ENCODE measurements around the gene USP33.

USP33 gene

DNA sequence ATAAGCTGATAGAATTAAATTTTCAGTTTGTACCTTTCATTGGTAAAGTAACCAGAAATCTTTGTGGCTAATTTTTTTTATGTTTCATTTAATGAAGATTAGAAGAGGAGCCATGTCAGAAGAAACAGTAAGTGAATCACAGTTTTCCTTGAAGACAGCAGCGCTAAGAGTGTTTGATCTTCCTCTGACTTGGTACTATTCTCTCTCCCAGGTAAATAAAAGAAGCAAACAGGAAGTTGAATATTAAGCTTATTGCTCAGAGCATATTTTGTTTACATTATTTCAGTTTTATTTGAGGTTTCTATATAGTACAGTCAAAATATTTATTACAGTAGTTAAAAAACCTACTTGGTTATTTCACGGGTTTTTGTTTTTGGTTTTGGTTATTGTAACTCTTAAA lies 23.5 kb upstream of the USP33 start:
- in situ Hi-C loops (cut with MboI; ENCODE audit: low sequenced_read_pairs, unreplicated experiment), result no loop called here
- TF ChIP-seq, protein P1, sequence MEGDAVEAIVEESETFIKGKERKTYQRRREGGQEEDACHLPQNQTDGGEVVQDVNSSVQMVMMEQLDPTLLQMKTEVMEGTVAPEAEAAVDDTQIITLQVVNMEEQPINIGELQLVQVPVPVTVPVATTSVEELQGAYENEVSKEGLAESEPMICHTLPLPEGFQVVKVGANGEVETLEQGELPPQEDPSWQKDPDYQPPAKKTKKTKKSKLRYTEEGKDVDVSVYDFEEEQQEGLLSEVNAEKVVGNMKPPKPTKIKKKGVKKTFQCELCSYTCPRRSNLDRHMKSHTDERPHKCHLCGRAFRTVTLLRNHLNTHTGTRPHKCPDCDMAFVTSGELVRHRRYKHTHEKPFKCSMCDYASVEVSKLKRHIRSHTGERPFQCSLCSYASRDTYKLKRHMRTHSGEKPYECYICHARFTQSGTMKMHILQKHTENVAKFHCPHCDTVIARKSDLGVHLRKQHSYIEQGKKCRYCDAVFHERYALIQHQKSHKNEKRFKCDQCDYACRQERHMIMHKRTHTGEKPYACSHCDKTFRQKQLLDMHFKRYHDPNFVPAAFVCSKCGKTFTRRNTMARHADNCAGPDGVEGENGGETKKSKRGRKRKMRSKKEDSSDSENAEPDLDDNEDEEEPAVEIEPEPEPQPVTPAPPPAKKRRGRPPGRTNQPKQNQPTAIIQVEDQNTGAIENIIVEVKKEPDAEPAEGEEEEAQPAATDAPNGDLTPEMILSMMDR (IDR thresholded peaks at IDR 0.05; ENCODE audit: borderline replicate concordance, control extremely low read depth, extremely low read depth, insufficient read depth, missing control alignments), result no peak
- no peak for DNase-seq (ENCODE audit: low spot score)

DNA sequence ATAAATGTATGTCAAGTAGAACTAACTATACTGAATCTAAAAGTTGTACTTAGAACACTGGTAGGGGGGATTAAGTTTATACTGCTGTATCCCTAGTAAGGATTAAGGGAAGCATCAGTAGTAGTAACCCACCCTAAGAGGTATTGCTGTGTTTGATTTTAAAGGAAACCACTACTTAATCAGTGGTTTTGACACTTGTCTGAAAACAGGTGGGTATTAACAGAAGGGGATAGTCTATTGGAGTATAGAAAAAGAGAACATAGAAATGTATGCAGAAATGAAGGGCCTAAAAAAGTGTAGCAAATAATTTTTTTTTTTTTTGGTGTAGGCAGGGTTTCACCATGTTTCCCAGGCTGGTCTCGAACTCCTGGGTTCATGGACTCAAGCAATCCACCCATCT lies 22.0 kb upstream of the USP33 start:
- in situ Hi-C loops (cut with MboI; ENCODE audit: low sequenced_read_pairs, unreplicated experiment), result no loop called here
- DNase-seq (ENCODE audit: low spot score), result no peak
- TF ChIP-seq, protein P1 (IDR thresholded peaks at IDR 0.05; ENCODE audit: borderline replicate concordance, control extremely low read depth, extremely low read depth, insufficient read depth, missing control alignments), result no peak

DNA sequence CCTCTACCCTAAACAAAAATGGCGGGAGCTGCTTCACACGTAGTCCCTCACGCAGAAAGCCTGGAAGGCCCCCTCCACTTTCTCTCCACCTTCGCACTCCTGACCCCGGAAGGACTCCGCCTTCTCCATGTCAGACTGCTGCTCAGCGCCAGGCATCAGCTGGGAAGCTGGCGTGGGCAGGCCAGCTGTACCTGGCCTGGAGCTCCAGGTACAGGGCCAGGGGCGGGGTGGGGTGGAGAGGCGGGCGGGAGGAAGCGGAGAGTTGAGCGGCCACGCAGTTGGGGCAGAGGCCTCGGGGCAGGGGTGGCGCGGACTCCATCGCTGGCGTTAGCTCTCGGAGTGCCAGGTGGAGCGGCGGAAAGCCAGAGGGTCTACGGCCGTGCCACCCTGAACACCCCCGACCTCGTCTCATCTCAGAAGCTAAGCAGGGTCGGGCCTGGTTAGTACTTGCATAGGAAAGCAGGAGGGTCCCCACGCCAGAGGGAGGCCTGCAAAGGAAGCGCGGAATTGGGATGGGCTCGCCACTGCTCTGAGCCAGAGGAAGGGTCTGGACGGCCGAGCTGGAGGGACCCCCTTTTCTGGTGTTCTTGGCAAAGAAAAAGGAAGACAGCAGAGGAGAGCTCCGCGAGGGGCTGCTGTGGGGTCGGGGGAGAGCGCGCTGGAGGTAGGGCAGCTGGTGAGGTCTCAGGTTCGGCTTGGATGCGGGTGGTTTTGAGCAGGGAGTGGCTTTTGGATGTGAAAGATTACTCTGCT lies 20.1 kb upstream of the USP33 start, which contains the start of gene MIGA1:
TSS of gene MIGA1 (plus strand) at position 121 of the 753 bp plus-strand sequence. CDS start 3,604 bp downstream, outside the sequence.
- in situ Hi-C loops (cut with MboI; ENCODE audit: low sequenced_read_pairs, unreplicated experiment), result no loop called here
- TF ChIP-seq, protein P1 (IDR thresholded peaks at IDR 0.05; ENCODE audit: borderline replicate concordance, control extremely low read depth, extremely low read depth, insufficient read depth, missing control alignments), result no peak
- DNase-seq (ENCODE audit: low spot score), result peak; percentile 90

DNA sequence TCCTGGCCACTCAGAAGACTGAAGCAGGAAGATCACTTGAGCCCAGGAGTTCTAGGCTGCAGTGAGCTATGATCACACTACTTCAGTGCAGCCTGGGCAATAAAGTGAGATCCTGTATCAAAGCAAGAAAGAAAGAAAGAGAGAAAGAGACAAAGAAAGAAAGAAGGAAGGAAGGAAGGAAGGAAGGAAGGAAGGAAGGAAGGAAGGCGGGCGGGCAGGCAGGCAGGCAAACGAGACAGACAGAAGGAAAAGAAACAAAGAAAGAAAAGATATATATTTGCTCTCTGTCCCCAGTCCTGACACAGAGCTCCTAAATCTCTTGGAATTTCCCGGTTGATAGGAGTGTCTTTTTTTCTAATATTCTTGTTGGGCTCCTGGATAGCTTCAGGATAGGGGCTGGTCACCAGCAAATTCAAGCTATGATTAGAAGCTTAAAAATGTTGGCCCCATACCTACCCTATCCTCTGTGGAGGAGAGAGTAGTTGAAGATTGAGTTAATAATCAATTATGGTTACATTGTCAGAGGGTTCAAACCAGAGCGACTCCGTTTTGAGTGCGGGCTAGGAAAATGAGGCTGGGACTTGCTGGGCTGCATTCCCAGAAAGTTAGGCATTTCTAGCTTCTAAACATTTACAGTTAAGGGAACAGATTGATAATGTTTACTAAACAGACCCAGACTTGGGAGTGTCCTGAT lies 16.5 kb upstream of the USP33 start:
- in situ Hi-C loops (cut with MboI; ENCODE audit: low sequenced_read_pairs, unreplicated experiment), result no loop called here
- TF ChIP-seq, protein P1 (IDR thresholded peaks at IDR 0.05; ENCODE audit: borderline replicate concordance, control extremely low read depth, extremely low read depth, insufficient read depth, missing control alignments), result no peak
- DNase-seq (ENCODE audit: low spot score), result no peak

DNA sequence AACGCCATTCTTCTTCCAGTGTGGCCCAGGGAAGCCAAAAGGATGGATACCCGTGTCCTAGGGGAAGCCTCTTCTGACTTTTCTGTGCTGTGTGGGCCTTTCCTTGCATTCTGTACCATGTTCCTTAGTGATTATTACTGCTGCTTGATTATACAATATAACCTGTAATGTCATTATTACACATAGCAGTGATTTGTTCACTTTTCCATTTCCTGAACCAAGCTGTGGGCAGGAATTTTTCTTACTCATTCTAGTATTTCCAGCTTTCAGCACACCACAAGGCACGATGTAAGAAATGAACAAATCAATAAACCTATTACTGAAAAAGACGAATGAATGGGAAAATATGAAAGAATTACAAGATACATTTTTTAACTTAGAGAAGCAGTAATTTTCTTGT lies 8.4 kb upstream of the USP33 start:
- DNase-seq (ENCODE audit: low spot score), result no peak
- in situ Hi-C loops (cut with MboI; ENCODE audit: low sequenced_read_pairs, unreplicated experiment), result no loop called here
- TF ChIP-seq, protein P1 (IDR thresholded peaks at IDR 0.05; ENCODE audit: borderline replicate concordance, control extremely low read depth, extremely low read depth, insufficient read depth, missing control alignments), result no peak

DNA sequence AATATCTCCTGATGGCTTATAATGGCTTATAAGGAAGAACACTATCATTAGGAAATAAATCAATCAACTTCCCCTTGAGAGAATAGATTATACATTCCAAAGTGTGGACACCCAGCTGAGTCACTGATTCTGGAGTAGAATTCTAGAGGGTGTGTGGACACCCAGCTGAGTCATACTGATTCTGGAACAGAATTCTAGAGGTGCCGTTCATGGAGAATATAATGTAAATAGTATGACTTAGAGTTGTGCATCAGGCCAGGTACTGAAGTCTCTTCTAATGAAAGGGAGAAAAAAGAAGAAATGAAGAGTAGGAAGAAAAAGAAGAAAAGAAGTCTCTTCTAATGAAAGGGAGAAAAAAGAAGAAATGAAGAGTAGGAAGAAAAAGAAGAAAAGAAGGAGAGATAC lies 2.4 kb upstream of the USP33 start:
- TF ChIP-seq, protein P1 (IDR thresholded peaks at IDR 0.05; ENCODE audit: borderline replicate concordance, control extremely low read depth, extremely low read depth, insufficient read depth, missing control alignments), result no peak
- in situ Hi-C loops (cut with MboI; ENCODE audit: low sequenced_read_pairs, unreplicated experiment), result no loop called here
- DNase-seq (ENCODE audit: low spot score), result no peak

Measured in GM13976 (cell line).